Epithelial cell of esophagus (primary cell): ENCODE results near the gene ASTN2.

Experiments
- DNase-seq: peaks from one replicate; pipeline ENCODE4 v3.0.0; 2010; ENCODE audit warnings: low read depth
- H3K4me3 ChIP-seq: 2 replicates; pipeline ENCODE4 v1.5.1; 2011; ENCODE audit warnings: mild to moderate bottlenecking, low read length, control low read depth
- TF ChIP-seq, protein P1 (sequence below): IDR thresholded peaks from 2 replicates; pipeline ENCODE4 v1.5.1; 2011; ENCODE audit warnings: low read depth, mild to moderate bottlenecking, low read length, control low read depth, inconsistent platforms; ENCODE audit not compliant: insufficient read depth; ENCODE audit errors: missing control alignments

The ASTN2 gene

DNA sequence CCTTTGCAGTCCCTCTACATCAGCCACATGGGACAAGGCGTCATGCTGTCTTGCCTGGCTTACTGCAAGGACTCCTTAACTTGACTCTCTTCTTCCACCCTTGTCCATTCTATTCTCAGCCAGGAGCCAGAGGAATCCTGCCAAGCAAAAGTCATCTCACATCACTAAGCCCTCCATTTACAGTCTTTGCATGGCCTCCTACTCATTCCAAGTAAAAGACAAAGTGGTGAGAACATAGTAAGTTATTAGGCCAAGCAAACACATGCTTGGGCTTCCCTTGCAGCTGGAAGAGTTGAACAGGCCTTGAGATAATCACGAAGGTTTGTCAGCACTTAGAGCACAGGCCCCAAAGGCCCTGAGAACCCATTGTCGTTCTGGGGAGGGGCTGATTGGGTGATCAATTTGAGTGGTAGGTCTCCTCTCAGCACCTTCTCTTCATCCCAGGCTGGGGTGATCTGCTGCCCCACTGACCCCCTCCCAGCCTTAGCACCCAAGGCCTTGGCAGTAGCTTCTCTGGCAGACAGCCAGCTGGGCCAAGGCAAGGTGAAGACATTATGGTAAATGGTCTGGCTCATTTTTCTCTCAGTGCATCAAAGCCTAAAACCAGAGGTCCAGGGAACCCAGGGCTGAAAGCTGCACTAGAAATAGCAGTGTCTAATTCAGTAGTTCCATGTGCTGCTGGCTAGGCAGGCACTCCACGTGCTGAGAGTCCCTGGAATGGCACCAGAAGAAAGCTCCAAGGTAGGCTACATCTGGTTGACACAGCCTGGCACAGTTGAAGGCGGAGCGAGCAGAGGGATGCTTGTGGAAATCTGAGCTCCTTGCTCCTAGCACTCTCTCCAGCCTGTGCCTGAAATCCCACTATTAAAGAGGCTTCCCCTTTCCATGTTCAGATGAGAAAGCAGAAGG is 121.4 kb downstream of the ASTN2 start:
- no peak for DNase-seq
- H3K4me3 ChIP-seq, result no peak overlapping the region
- TF ChIP-seq, protein P1, sequence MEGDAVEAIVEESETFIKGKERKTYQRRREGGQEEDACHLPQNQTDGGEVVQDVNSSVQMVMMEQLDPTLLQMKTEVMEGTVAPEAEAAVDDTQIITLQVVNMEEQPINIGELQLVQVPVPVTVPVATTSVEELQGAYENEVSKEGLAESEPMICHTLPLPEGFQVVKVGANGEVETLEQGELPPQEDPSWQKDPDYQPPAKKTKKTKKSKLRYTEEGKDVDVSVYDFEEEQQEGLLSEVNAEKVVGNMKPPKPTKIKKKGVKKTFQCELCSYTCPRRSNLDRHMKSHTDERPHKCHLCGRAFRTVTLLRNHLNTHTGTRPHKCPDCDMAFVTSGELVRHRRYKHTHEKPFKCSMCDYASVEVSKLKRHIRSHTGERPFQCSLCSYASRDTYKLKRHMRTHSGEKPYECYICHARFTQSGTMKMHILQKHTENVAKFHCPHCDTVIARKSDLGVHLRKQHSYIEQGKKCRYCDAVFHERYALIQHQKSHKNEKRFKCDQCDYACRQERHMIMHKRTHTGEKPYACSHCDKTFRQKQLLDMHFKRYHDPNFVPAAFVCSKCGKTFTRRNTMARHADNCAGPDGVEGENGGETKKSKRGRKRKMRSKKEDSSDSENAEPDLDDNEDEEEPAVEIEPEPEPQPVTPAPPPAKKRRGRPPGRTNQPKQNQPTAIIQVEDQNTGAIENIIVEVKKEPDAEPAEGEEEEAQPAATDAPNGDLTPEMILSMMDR, result no peak

DNA sequence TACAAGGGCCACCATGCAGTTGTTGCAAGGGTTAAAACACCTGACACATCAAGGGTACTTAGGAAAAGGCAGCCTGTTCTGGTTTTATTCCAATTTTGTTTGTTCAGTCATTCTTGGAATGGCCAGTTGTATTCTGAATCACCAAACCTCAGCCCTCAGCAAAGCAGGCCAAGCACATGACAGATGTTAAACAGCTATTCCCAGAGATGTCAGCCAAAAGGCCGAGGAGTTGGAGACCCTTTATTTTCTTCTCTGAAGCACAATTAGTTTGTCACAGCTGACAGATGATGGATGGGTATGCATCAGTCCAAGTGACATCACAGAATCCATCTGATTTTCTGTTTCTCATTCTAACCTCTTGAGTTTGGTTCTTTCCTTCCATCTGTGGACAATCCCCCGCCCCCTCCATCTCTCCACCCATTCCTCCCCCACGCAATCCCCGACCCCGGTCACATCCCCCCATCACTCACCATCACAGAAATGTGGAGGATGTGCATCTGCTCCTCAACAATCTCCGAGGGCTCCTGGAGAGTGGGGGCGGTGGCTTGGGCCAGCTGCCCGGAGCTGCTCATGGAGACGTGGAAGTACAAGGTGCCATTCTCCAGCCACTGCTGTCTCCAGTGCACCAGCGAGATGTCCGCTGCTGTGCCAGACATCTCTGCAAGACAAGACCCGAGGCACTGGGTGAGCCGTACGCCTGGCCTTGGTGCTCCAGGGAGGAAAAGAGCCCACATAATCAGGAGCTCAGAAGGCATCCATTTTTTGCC is 123.8 kb downstream of the ASTN2 start:
- TF ChIP-seq, protein P1, result no peak
- no peak overlapping the region for H3K4me3 ChIP-seq
- DNase-seq, result no peak

DNA sequence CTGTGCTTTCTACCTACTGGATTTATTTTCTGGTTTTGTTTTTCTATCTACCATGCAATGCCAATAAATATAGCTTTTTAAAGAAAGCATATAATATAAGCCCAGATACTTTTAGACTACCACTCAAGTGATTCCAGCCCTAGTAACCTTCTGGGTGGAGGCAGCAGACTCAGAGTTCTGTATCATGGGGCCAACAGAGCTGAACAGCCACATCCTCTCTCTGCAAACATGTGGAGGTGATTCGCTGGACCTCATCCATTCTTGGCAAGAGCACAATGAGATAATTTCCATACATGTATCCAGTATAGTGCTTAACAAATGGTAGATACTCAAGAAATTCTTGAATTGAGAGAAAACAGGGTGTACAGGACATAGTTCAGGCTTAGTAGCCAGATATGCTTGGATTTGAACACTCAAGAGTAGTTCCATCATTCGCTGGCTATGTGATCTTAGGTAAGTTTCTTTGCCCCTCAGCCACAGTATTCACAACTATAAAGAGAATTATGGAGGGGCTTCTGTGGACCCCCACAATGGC is 124.5 kb downstream of the ASTN2 start:
- DNase-seq, result no peak
- TF ChIP-seq, protein P1, result no peak
- no peak overlapping the region for H3K4me3 ChIP-seq

DNA sequence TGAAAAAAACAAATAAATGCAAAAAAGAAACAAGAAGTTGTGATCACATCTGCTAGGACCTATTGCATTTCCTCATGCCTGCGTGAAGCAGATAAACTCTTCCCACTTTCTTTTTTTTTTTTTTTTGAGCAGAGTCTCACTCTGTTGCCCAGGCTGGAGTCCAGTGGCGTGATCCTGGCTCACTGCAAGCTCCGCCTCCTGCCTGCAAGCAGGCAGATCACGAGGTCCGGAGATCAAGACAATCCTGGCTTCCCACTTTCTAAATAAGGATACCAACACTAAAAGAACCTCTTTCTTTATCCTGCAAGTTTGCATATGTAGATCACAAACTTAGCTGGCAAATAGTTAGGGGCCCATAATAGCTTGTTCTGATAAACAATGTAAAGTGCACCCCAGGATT is 128.6 kb downstream of the ASTN2 start:
- TF ChIP-seq, protein P1, result no peak
- DNase-seq, result no peak
- H3K4me3 ChIP-seq, result no peak overlapping the region

DNA sequence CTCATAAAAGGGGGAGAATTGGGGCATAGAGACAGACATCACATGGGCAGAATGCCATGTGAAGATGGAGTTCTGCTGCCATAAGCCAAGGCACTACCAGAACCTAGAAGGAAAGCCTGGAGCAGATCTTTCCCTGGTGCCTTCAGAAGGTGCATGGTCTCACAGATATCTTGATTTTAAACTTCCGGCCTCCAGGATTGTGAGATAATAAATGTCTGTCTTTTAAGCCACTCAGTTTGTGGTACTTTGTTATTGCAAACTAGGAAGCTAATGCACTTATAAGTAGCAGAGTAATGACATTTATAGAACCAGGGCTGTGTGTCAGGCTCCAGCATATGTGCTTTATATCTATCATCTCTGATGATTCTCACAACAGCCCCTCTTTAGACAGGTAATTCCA is 130.4 kb downstream of the ASTN2 start:
- no peak overlapping the region for H3K4me3 ChIP-seq
- TF ChIP-seq, protein P1, result no peak
- DNase-seq, result no peak

DNA sequence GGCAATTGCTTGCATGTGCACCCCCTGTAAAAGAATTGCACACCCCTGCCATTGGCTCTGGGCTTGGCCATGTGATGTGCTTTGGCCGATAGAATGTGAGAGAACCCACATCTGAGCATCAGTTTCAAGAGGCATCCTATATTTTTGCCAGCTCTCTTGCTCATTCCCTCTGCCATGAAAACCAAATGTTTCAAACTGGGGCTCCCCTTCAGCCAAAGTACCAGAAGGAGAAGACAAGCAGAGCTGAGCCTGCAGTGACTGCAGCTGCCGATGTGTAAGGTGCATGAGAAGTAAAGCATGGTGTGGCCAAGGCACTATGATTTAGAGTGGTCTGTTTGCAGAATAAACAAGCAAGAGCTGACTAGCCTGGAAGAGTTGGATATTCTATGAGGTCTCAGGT is 132.3 kb downstream of the ASTN2 start:
- no peak for DNase-seq
- no peak overlapping the region for H3K4me3 ChIP-seq
- TF ChIP-seq, protein P1, result no peak
